Measurements from ENCODE around the gene DBF4. TPM values are rescaled to one million over a fixed set of nuclear protein-coding genes. Genes with fewer than 3 reads are reported as not detected.

DBF4 gene
- total RNA-seq, 1 donor from 2014 or later: 23.7 TPM

- no peak for TF ChIP-seq CTCF (IDR thresholded peaks at IDR 0.05; ENCODE audit: partially characterized antibody, unreplicated experiment)
- Mint-ChIP-seq H3K27me3 (ENCODE audit: unreplicated experiment) (no peaks in the 10 kb centered on the region), H3K9me3 (ENCODE audit: unreplicated experiment) (no peaks in the 10 kb centered on the region), H3K4me1 (ENCODE audit: low read depth, unreplicated experiment) (no peaks in the 10 kb centered on the region), H3K36me3 (ENCODE audit: unreplicated experiment) (no peaks in the 10 kb centered on the region), H3K4me3 (ENCODE audit: unreplicated experiment) (no peak overlapping the region), H3K27ac (ENCODE audit: unreplicated experiment) (no peak overlapping the region)
- DNase-seq: no peak
Observed at GRCh38 chr7:87926581-87927461, 50.5 kb downstream of the DBF4 start.

- Mint-ChIP-seq H3K4me3 (ENCODE audit: unreplicated experiment) (peak overlapping the region; percentile 99), H3K4me1 (ENCODE audit: low read depth, unreplicated experiment) (peaks cover 6% of the 10 kb centered on the region), H3K36me3 (ENCODE audit: unreplicated experiment) (no peaks in the 10 kb centered on the region), H3K9me3 (ENCODE audit: unreplicated experiment) (peaks cover 6% of the 10 kb centered on the region), H3K27ac (ENCODE audit: unreplicated experiment) (peak overlapping the region; percentile 76), H3K27me3 (ENCODE audit: unreplicated experiment) (peaks cover 4% of the 10 kb centered on the region)
- DNase-seq: no peak
- TF ChIP-seq CTCF (IDR thresholded peaks at IDR 0.05; ENCODE audit: partially characterized antibody, unreplicated experiment): no peak
Observed at GRCh38 chr7:87933605-87933952, 57.3 kb downstream of the DBF4 start.

- peak; percentile 94 for DNase-seq
- no peak for TF ChIP-seq CTCF (IDR thresholded peaks at IDR 0.05; ENCODE audit: partially characterized antibody, unreplicated experiment)
- H3K27me3 Mint-ChIP-seq (ENCODE audit: unreplicated experiment): peaks cover 4% of the 10 kb centered on the region
- peaks cover 6% of the 10 kb centered on the region for H3K4me1 Mint-ChIP-seq (ENCODE audit: low read depth, unreplicated experiment)
- H3K36me3 Mint-ChIP-seq (ENCODE audit: unreplicated experiment): no peaks in the 10 kb centered on the region
- peak within 1 kb of the TSS; percentile 94 for H3K27ac Mint-ChIP-seq (ENCODE audit: unreplicated experiment)
- peak within 1 kb of the TSS; percentile 99 for H3K4me3 Mint-ChIP-seq (ENCODE audit: unreplicated experiment)
- peaks cover 8% of the 10 kb centered on the region for H3K9me3 Mint-ChIP-seq (ENCODE audit: unreplicated experiment)
Observed at GRCh38 chr7:87933953-87934698, 57.8 kb downstream of the DBF4 start, which contains the start of gene ADAM22. ADAM22 (plus strand) TSS chr7:87934251; CDS start chr7:87934466, 215 bp downstream.

GRCh38 chr7:87934699-87935383, 58.5 kb downstream of the DBF4 start:
- H3K4me3 Mint-ChIP-seq (ENCODE audit: unreplicated experiment): peak overlapping the region; percentile 99
- H3K9me3 Mint-ChIP-seq (ENCODE audit: unreplicated experiment): peaks cover 8% of the 10 kb centered on the region
- H3K4me1 Mint-ChIP-seq (ENCODE audit: low read depth, unreplicated experiment): peaks cover 6% of the 10 kb centered on the region
- H3K36me3 Mint-ChIP-seq (ENCODE audit: unreplicated experiment): no peaks in the 10 kb centered on the region
- peaks cover 4% of the 10 kb centered on the region for H3K27me3 Mint-ChIP-seq (ENCODE audit: unreplicated experiment)
- peak; percentile 50 for DNase-seq
- no peak for TF ChIP-seq CTCF (IDR thresholded peaks at IDR 0.05; ENCODE audit: partially characterized antibody, unreplicated experiment)
- peak overlapping the region; percentile 95 for H3K27ac Mint-ChIP-seq (ENCODE audit: unreplicated experiment)
